Measurements from ENCODE around the gene RAX.

The RAX gene

DNA sequence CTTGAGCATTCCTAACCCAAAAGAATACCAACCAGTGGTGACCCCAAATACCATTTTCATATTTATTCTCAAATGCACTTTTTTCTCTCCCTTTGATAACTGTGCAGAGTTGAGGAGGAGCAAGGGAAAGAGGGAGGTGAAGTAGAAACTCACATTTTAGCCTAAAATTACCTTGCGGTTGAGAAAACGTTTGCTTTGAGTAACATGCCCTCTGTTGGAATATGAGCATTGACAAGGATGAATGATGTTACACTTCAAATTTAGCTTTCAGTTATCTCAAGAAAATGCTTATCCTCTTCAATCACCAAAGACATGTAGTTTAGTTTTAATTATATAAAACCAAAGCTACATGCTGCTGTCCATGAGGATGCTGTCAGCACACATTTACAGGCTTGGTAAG, 50.9 kb downstream of the RAX start:
- no peak overlapping the region for H3K27ac ChIP-seq (ENCODE audit: low read length)
- no peaks in the 10 kb centered on the region for H3K79me2 ChIP-seq (ENCODE audit: insufficient read depth, low read length)
- no peaks in the 10 kb centered on the region for H3K4me1 ChIP-seq (ENCODE audit: insufficient read depth, low read length)
- TF ChIP-seq, protein P1, sequence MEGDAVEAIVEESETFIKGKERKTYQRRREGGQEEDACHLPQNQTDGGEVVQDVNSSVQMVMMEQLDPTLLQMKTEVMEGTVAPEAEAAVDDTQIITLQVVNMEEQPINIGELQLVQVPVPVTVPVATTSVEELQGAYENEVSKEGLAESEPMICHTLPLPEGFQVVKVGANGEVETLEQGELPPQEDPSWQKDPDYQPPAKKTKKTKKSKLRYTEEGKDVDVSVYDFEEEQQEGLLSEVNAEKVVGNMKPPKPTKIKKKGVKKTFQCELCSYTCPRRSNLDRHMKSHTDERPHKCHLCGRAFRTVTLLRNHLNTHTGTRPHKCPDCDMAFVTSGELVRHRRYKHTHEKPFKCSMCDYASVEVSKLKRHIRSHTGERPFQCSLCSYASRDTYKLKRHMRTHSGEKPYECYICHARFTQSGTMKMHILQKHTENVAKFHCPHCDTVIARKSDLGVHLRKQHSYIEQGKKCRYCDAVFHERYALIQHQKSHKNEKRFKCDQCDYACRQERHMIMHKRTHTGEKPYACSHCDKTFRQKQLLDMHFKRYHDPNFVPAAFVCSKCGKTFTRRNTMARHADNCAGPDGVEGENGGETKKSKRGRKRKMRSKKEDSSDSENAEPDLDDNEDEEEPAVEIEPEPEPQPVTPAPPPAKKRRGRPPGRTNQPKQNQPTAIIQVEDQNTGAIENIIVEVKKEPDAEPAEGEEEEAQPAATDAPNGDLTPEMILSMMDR (IDR thresholded peaks at IDR 0.05; ENCODE audit: borderline replicate concordance, extremely low read depth, low read length, poor library complexity, severe bottlenecking) = no peak
- no peak for TF ChIP-seq EZH2 (IDR thresholded peaks at IDR 0.05; ENCODE audit: borderline replicate concordance, low read depth, low read length, severe bottlenecking)
- no peak overlapping the region for H3K4me2 ChIP-seq (ENCODE audit: insufficient read depth, low read length)
- no peak overlapping the region for H2AFZ ChIP-seq (ENCODE audit: low read depth, low read length)
- no peaks in the 10 kb centered on the region for H3K9me3 ChIP-seq (ENCODE audit: insufficient read depth, low read length, severe bottlenecking)
- no peak overlapping the region for H3K9ac ChIP-seq (ENCODE audit: low read depth, low read length)
- ATAC-seq (ENCODE audit: insufficient read depth, low read depth) (no peak), DNase-seq (no peak)
- H3K27me3 ChIP-seq (ENCODE audit: insufficient read depth, low read length, poor library complexity) = peaks cover 2% of the 10 kb centered on the region
- no peaks in the 10 kb centered on the region for H3K36me3 ChIP-seq (ENCODE audit: insufficient read depth, low read length)
- H3K4me3 ChIP-seq (ENCODE audit: low read depth in 1 of 2, low read length in 2 of 2) = no peak overlapping the region
- H4K20me1 ChIP-seq (ENCODE audit: insufficient read depth, low read length) = no peaks in the 10 kb centered on the region

DNA sequence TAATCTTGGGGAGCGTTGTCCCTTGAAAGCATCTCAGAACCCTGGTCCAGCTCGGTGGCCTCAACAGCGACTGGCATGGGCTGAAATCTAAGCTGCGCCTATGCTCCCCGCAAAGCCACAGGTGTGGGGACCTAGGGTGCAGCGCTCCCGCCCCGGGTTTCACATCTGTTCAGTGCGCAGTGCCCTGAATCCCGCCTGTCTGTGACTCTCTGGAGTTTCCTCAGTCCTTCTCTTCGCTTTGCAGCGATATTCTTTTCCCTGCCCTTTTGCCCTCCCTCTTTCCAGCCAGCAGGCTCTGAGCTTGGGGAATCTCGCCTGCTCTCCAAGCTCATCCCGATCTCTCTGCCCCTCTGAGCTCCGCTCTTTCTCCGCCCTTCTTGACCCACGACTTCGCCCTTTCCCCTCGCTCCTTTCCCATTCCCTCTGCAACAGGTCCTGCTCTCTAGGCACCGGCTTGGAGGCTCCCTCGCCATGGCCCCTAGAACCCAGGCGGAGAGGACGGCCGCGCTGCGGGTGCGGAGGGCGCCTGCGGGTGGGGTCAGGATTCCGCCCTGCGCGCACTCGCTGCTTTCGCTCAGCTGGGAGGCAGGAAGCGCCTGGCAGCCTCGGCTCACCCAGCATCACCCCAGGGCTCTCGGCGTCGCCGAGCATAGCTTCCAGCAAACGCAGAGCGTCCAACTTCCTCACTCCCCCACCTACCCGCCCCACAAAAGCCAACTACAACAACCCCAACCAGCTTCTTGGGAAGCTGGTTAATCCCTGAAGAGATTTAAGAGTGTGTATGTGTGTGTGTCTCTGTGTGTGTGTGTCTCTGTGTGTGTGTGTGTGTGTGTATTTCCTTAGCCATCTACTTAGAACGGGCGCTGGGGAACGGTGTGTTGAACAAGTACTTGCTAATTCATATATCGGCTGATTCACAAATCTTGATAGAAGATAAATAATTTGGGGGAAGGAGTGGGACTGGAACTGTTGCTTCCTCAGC, 52.2 kb downstream of the RAX start:
- Histone ChIP-seq H3K4me1 (ENCODE audit: insufficient read depth, low read length) (no peaks in the 10 kb centered on the region), H3K4me2 (ENCODE audit: insufficient read depth, low read length) (no peak overlapping the region), H3K27me3 (ENCODE audit: insufficient read depth, low read length, poor library complexity) (peaks cover 2% of the 10 kb centered on the region), H3K79me2 (ENCODE audit: insufficient read depth, low read length) (no peaks in the 10 kb centered on the region), H3K9me3 (ENCODE audit: insufficient read depth, low read length, severe bottlenecking) (no peaks in the 10 kb centered on the region), H3K36me3 (ENCODE audit: insufficient read depth, low read length) (no peaks in the 10 kb centered on the region), H4K20me1 (ENCODE audit: insufficient read depth, low read length) (no peaks in the 10 kb centered on the region), H2AFZ (ENCODE audit: low read depth, low read length) (no peak overlapping the region), H3K4me3 (ENCODE audit: low read depth in 1 of 2, low read length in 2 of 2) (no peak overlapping the region), H3K9ac (ENCODE audit: low read depth, low read length) (no peak overlapping the region), H3K27ac (ENCODE audit: low read length) (no peak overlapping the region)
- DNase-seq = no peak
- no peak for ATAC-seq (ENCODE audit: insufficient read depth, low read depth)
- TF ChIP-seq EZH2 (IDR thresholded peaks at IDR 0.05; ENCODE audit: borderline replicate concordance, low read depth, low read length, severe bottlenecking) = no peak
- TF ChIP-seq, protein P1 (IDR thresholded peaks at IDR 0.05; ENCODE audit: borderline replicate concordance, extremely low read depth, low read length, poor library complexity, severe bottlenecking) = no peak

DNA sequence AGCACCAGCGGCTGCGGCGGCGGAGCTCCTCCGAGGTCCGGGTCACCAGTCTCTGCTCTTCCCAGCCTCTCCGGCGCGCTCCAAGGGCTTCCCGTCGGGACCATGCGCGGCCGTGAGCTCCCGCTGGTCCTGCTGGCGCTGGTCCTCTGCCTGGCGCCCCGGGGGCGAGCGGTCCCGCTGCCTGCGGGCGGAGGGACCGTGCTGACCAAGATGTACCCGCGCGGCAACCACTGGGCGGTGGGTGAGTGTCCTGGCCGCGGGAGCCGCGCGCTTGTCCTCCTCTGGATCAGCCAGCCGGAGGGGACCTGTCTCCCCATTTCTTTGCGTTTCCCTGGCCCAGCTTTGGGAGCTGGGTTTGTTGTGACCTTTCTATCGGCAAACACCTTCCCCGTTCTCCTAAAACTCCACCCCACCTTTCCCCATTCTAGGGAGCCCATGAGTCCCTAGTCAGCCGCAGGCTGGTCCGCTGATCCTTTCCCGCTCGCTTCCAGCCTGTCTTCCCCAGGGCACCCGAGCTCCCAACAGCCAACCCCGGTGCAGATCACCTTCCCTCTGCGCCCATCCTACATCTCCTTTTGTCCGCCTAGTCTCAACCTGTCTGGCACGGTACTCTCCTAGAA, 53.0 kb downstream of the RAX start:
- H3K27ac ChIP-seq (ENCODE audit: low read length) = no peak overlapping the region
- no peak overlapping the region for H3K4me2 ChIP-seq (ENCODE audit: insufficient read depth, low read length)
- H4K20me1 ChIP-seq (ENCODE audit: insufficient read depth, low read length) = no peaks in the 10 kb centered on the region
- H3K9ac ChIP-seq (ENCODE audit: low read depth, low read length) = no peak overlapping the region
- H3K27me3 ChIP-seq (ENCODE audit: insufficient read depth, low read length, poor library complexity) = peaks cover 2% of the 10 kb centered on the region
- no peak for TF ChIP-seq EZH2 (IDR thresholded peaks at IDR 0.05; ENCODE audit: borderline replicate concordance, low read depth, low read length, severe bottlenecking)
- TF ChIP-seq, protein P1 (IDR thresholded peaks at IDR 0.05; ENCODE audit: borderline replicate concordance, extremely low read depth, low read length, poor library complexity, severe bottlenecking) = no peak
- H3K36me3 ChIP-seq (ENCODE audit: insufficient read depth, low read length) = no peaks in the 10 kb centered on the region
- H3K9me3 ChIP-seq (ENCODE audit: insufficient read depth, low read length, severe bottlenecking) = no peaks in the 10 kb centered on the region
- DNase-seq = no peak
- no peaks in the 10 kb centered on the region for H3K4me1 ChIP-seq (ENCODE audit: insufficient read depth, low read length)
- H2AFZ ChIP-seq (ENCODE audit: low read depth, low read length) = no peak overlapping the region
- H3K79me2 ChIP-seq (ENCODE audit: insufficient read depth, low read length) = no peaks in the 10 kb centered on the region
- no peak overlapping the region for H3K4me3 ChIP-seq (ENCODE audit: low read depth in 1 of 2, low read length in 2 of 2)
- ATAC-seq (ENCODE audit: insufficient read depth, low read depth) = no peak

Data from DND-41 (cell line).